Posterior vena cava (tissue), 2 donors: ENCODE measurements around the gene KCNJ2. TPM values are rescaled to one million over a fixed set of nuclear protein-coding genes. Genes with fewer than 3 reads are reported as not detected.

Experiments
- DNase-seq: peaks from one replicate; pipeline ENCODE4 v3.0.0-alpha.2; 2020; ENCODE audit warnings: low spot score
- intact Hi-C, 2 donors: fragments of 100-400 bp; cut with DNase I; formaldehyde crosslinking; loops; one replicate each; pipeline versions ENCODE4 v1.14.1 to v1.14.2; 2022 to 2023
- total RNA-seq, 2 donors: library from RNA; stranded (reverse); fragmentation: NEBNext Ultra II Directional; extraction: Animal tissue kit (Norgen Biotek cat#: 25700); gene quantifications; one replicate each; pipeline ENCODE4 v1.2.1, GENCODE V29; 2021
- donor health status: DM: yes; HTN: yes; CAD: no.
- donor health status: DM: yes; HTN: yes; CAD: no.

KCNJ2 gene
- total RNA-seq, 2 donors from 2014 or later, result 3.1 to 3.2 TPM

- intact Hi-C loops, result no loop called here
- no peak for DNase-seq
Measured at GRCh38 chr17:70190959-70191805, 21.9 kb downstream of the KCNJ2 start.

GRCh38 chr17:70195091-70195490 is 25.8 kb downstream of the KCNJ2 start:
- intact Hi-C loops, result no loop called here
- DNase-seq, result no peak

GRCh38 chr17:70201872-70202419 is 32.6 kb downstream of the KCNJ2 start:
- intact Hi-C loops, result no loop called here
- DNase-seq, result no peak

DNA sequence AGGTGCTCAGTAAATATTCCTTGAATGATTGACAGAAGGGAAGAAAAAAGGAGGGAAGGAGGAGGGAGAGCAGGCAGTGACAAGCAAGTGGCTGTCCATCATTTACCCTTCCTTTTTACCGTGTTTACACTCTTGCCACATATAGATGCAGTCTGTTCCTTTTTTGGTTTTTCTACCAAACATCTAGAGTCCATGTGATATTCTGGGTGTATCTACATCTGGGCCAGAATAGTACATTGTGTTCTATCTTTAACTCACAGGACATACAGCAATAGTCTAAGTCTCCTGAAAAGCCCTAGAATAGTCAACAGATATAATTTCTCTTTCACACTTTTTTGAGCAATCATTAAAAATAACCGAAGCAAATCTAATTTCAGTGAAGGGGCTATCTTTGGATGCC is 33.5 kb downstream of the KCNJ2 start:
- DNase-seq, result no peak
- intact Hi-C loops, result no loop called here

DNA sequence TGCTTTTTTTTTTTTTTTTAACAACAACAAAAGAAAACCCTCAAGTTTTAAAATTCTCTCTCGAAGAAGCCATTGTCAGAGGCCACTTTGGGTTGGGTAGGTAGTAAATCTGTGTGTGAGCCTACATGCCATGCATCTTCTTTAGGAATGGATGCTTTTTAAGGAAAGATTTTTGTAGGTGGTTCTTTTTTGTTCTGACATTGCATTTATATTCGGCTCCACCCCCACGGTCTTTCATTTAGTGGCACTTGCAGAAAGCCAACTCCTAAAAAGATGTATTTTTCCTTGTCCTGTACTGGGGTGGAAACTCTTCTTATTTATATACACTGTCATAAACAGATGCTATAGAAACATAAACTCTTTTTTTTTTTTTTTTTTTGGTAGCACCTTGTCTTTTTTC is 35.1 kb downstream of the KCNJ2 start:
- DNase-seq, result no peak
- intact Hi-C loops, result no loop called here

DNA sequence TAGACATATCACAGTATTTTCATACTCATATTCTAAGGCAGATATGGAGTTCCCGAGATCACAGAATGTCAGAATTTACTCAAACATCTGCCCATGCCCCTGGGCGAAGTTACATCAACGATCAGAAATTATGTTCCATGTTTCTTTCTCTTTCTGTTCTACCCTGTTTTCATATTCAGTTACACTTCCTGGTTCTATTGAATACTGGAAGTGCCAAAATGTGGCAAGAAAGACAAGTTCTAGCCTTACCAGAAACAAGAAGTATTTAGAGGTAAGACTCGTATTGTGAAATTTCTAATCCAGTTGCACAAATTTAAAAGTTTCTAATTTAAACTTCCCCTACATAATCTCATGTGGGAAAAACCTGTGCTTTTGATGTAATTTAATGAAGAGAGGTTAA is 36.1 kb downstream of the KCNJ2 start:
- DNase-seq, result no peak
- intact Hi-C loops, result no loop called here

GRCh38 chr17:70206361-70207010 is 37.2 kb downstream of the KCNJ2 start:
- intact Hi-C loops, result no loop called here
- DNase-seq, result no peak

GRCh38 chr17:70207184-70207583 is 37.9 kb downstream of the KCNJ2 start:
- no peak for DNase-seq
- intact Hi-C loops, result no loop called here

DNA sequence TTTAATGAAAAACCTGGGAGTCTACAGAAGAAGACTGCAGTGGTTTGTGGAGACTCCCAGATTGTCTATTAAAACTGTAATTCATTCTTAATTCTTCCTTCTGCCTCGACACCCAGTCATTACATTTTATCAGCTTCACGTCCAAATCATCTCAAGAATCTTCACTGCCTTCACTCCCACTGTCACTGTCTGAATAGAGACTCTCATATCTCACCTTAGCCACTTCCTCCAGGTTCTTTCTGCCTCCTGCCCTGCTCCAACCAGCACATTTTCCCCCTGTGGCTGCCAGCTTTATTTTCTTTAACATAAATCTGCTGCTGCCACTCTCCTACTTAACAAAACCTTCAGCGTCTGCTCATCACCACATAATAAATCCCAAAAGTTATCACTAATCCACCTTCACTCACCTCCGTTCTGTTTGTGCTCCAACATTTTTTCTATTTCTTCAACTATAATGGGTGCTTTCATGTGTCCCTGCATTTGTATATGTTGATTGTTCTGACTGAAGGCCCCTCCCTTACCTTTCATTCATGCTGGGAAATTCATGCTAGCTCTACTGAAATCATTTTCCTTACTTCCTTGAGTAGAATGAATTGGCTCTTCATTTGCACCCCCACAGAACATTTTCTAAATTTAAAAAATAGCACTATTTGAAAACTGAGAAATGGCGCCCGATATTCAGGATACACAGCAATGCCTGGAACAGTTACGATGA is 38.9 kb downstream of the KCNJ2 start:
- intact Hi-C loops, result no loop called here

DNA sequence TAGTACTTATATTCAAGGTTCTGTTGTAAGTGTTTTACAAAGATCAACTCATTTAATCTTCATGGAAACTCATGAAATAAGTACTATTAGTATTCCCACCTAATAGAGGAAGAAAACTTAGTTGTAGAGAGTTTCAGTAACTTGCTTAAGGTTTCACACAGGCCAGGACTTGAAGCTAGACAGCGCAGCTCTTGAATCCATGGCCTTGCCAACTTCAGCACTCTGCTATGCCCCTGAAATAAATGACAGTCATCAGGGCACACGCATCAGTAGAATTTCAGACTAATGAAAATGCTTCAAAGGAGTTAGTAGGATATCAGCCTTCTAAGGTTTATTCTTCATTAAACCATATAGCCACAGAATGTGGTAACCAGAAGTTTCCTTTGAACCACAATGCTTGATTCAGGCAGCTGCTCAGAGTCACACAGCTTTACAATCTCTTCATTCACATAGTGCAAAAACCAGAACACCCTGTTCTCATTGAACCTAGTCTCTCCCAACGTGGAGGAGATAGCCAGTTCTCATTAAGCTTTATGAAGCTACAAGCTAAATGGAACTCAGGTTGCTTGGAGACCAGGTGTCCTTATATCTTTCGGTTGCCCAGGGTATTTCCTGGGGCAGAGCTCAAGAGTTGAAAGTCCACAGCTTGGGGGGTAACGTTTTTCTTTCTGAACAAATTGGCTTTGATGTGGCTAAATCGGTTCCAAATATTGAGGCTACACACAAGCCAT is 39.7 kb downstream of the KCNJ2 start:
- intact Hi-C loops, result no loop called here
- DNase-seq, result no peak

More for the DNA sequence above, 38.9 kb downstream of the KCNJ2 start:
- no peak for DNase-seq

DNA sequence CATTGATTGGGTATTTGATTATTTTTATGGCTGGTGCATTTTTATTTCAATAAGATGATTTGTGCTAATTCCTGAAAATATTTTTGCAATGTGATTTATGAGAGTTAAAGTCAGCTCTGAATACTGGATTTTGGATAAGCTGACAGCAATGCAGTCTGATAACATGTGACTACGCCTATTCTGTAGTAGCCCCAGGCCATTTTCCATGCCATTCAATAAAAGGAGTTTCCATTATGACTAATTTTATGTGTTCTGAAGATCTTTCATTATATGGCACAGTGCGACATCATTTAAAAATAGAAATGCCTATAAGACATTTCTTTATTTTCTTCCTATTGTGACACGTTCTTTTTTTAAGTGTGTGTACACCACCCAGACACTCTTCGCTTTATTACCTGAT is 46.3 kb downstream of the KCNJ2 start:
- no peak for DNase-seq
- intact Hi-C loops, result no loop called here

DNA sequence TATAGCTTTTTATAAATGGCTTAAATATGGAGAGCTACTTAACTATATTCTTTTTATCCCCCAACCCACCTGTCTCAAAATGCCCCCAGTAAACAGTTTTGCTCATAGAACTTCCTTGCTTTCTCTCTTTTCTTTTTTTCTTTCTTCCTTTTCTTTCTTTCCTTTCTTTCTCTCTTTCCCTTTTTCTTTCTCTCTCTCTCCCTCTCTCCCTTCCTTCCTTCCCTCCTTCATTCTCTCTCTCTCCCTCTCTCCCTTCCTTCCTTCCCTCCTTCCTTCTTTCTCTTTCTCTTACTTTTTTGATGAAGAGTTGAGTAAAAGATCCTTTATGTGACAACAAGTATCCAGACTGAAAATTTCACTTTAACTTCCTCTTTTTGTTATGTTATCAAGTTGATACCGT is 48.2 kb downstream of the KCNJ2 start:
- intact Hi-C loops, result no loop called here
- DNase-seq, result no peak

DNA sequence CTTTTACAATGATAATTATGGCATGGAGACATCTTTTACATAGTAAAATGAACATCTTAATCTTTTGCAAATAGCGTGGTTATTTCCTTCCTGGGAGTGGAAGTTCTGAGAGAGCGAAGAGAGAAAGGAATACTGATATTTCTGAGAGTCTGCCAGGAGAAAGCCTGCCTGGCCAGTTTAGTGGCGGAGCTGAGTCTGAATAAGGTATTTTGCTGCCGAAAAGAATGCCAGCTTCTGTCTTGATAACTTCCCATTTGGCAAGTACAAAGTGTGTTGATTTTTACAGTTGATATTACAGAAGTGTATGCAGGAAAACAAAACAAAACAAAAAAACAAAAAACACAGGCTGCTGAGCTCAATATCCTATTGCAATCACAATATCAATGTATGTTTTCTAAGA is 55.9 kb downstream of the KCNJ2 start:
- no peak for DNase-seq
- intact Hi-C loops, result no loop called here

Other genes with a start within 250 kb of the KCNJ2 start
- gene KCNJ16, start 94.3 kb upstream of the KCNJ2 start, total RNA-seq, result under 1 TPM; 0.19 to 0.38 TPM